ENCODE data around the gene TMEM135.
"Not testable (repeated sequence)": the region's sequence is repeated elsewhere in the genome, so short reads cannot be mapped to it uniquely, and the experiment has no call there.

The TMEM135 gene

GRCh38 chr11:87154246-87154645, 116.5 kb downstream of the TMEM135 start:
- Histone ChIP-seq H3K9me2 (replicated peaks; ENCODE audit: insufficient read depth, low read length) (no peaks in the 10 kb centered on the region), H3F3A (ENCODE audit: insufficient read depth) (no peaks in the 10 kb centered on the region), H3K79me2 (ENCODE audit: insufficient read depth, low read length) (peaks cover 4% of the 10 kb centered on the region; the same call in 1 of the 2 replicates), H3K27me3 (ENCODE audit: low read length) (no peaks in the 10 kb centered on the region), H3K36me3 (ENCODE audit: low read length) (no peaks in the 10 kb centered on the region), H2AFZ (ENCODE audit: low read depth, low read length, severe bottlenecking) (no peak overlapping the region), H3K4me3 (ENCODE audit: insufficient read depth, low read length, poor library complexity, severe bottlenecking) (no peak overlapping the region), H4K20me1 (ENCODE audit: low read depth, low read length) (no peaks in the 10 kb centered on the region), H3K4me2 (ENCODE audit: low read depth, low read length, poor library complexity, severe bottlenecking) (no peak overlapping the region), H3K27ac (ENCODE audit: low read depth, low read length) (no peak overlapping the region), H3K9ac (ENCODE audit: low read length) (no peak overlapping the region), H3K9me3 (ENCODE audit: insufficient read depth, low read length) (no peaks in the 10 kb centered on the region)
- no peak for TF ChIP-seq EZH2phosphoT487 (conservative IDR thresholded peaks at IDR 0.05; ENCODE audit: low read length)
- no peak for TF ChIP-seq CTCF (IDR thresholded peaks at IDR 0.05; ENCODE audit: insufficient read depth, low read length, poor library complexity, severe bottlenecking)

DNA sequence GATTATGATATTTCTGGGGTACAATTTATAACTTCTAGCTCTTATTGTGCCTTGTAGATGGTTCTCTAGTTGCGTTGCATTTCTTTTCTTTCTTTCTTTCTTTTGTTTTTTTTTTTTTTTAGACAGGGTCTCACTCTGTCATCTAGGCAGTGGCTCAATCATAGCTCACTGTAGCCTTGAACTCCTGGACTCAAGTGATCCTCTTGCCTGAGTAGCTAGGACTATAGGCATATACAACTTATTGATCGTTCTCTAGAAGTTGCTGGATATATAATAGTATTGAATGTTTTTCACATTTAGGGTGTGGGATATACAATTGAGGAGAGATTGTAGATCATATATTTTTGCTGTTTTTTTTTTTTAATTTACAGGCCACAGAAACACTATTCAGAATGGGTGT, 119.2 kb downstream of the TMEM135 start:
- no peak overlapping the region for H3K9ac ChIP-seq (ENCODE audit: low read length)
- no peaks in the 10 kb centered on the region for H3K27me3 ChIP-seq (ENCODE audit: low read length)
- TF ChIP-seq CTCF (IDR thresholded peaks at IDR 0.05; ENCODE audit: insufficient read depth, low read length, poor library complexity, severe bottlenecking) (no peak), EZH2phosphoT487 (conservative IDR thresholded peaks at IDR 0.05; ENCODE audit: low read length) (no peak)
- H3K36me3 ChIP-seq (ENCODE audit: low read length): no peaks in the 10 kb centered on the region
- no peaks in the 10 kb centered on the region for H4K20me1 ChIP-seq (ENCODE audit: low read depth, low read length)
- no peaks in the 10 kb centered on the region for H3F3A ChIP-seq (ENCODE audit: insufficient read depth)
- no peak overlapping the region for H3K4me2 ChIP-seq (ENCODE audit: low read depth, low read length, poor library complexity, severe bottlenecking)
- H3K27ac ChIP-seq (ENCODE audit: low read depth, low read length): no peak overlapping the region
- H3K9me2 ChIP-seq (replicated peaks; ENCODE audit: insufficient read depth, low read length): no peaks in the 10 kb centered on the region
- H2AFZ ChIP-seq (ENCODE audit: low read depth, low read length, severe bottlenecking): no peak overlapping the region
- no peaks in the 10 kb centered on the region for H3K9me3 ChIP-seq (ENCODE audit: insufficient read depth, low read length)
- H3K79me2 ChIP-seq (ENCODE audit: insufficient read depth, low read length): peaks cover 4% of the 10 kb centered on the region; the same call in 1 of the 2 replicates
- H3K4me3 ChIP-seq (ENCODE audit: insufficient read depth, low read length, poor library complexity, severe bottlenecking): no peak overlapping the region

DNA sequence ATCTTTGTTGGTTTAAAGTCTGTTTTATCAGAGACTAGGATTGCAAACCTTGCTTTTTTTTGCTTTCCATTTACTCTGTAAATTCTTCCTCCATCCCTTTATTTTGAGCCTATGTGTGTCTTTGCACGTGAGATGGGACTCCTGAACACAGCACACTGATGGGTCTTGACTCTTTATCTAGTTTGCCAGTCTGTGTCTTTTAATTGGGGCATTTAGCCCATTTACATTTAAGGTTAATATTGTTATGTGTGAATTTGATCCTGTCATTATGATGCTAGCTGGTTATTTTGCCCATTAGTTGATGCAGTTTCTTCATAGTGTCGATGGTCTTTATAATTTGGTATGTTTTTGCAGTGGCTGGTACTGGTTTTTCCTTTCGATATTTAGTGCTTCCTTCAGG, 131.3 kb downstream of the TMEM135 start:
- H3K27me3 ChIP-seq (ENCODE audit: low read length); H3K27ac ChIP-seq (ENCODE audit: low read depth, low read length); H3K4me2 ChIP-seq (ENCODE audit: low read depth, low read length, poor library complexity, severe bottlenecking); H3K36me3 ChIP-seq (ENCODE audit: low read length); H3F3A ChIP-seq (ENCODE audit: insufficient read depth); H3K9ac ChIP-seq (ENCODE audit: low read length); H3K9me3 ChIP-seq (ENCODE audit: insufficient read depth, low read length); H4K20me1 ChIP-seq (ENCODE audit: low read depth, low read length); H3K79me2 ChIP-seq (ENCODE audit: insufficient read depth, low read length); H3K9me2 ChIP-seq (replicated peaks; ENCODE audit: insufficient read depth, low read length); H2AFZ ChIP-seq (ENCODE audit: low read depth, low read length, severe bottlenecking); H3K4me3 ChIP-seq (ENCODE audit: insufficient read depth, low read length, poor library complexity, severe bottlenecking): not testable (repeated sequence)

GRCh38 chr11:87173185-87174039, 135.7 kb downstream of the TMEM135 start:
- H3F3A ChIP-seq (ENCODE audit: insufficient read depth): no peaks in the 10 kb centered on the region
- H2AFZ ChIP-seq (ENCODE audit: low read depth, low read length, severe bottlenecking): no peak overlapping the region
- no peak for TF ChIP-seq CTCF (IDR thresholded peaks at IDR 0.05; ENCODE audit: insufficient read depth, low read length, poor library complexity, severe bottlenecking)
- no peak for TF ChIP-seq EZH2phosphoT487 (conservative IDR thresholded peaks at IDR 0.05; ENCODE audit: low read length)
- no peak overlapping the region for H3K4me3 ChIP-seq (ENCODE audit: insufficient read depth, low read length, poor library complexity, severe bottlenecking)
- no peaks in the 10 kb centered on the region for H3K36me3 ChIP-seq (ENCODE audit: low read length)
- no peak overlapping the region for H3K4me2 ChIP-seq (ENCODE audit: low read depth, low read length, poor library complexity, severe bottlenecking)
- H3K9ac ChIP-seq (ENCODE audit: low read length): no peak overlapping the region
- no peaks in the 10 kb centered on the region for H3K9me2 ChIP-seq (replicated peaks; ENCODE audit: insufficient read depth, low read length)
- H3K79me2 ChIP-seq (ENCODE audit: insufficient read depth, low read length): no peaks in the 10 kb centered on the region
- no peaks in the 10 kb centered on the region for H3K9me3 ChIP-seq (ENCODE audit: insufficient read depth, low read length)
- no peaks in the 10 kb centered on the region for H3K27me3 ChIP-seq (ENCODE audit: low read length)
- no peaks in the 10 kb centered on the region for H4K20me1 ChIP-seq (ENCODE audit: low read depth, low read length)
- no peak overlapping the region for H3K27ac ChIP-seq (ENCODE audit: low read depth, low read length)
